Loucy (cell line): ENCODE measurements around the gene ZNF701.
"Not testable (repeated sequence)": the region's sequence is repeated elsewhere in the genome, so short reads cannot be mapped to it uniquely, and the experiment has no call there.

Experiments
- EZH2phosphoT487 ChIP-seq: fragments of 200-600 bp; IDR thresholded peaks from 2 replicates; pipeline ENCODE4 v1.6.1; 2018; ENCODE audit warnings: antibody characterized with exemption, mild to moderate bottlenecking, moderate library complexity, borderline replicate concordance
- TF ChIP-seq, protein P1 (sequence below): fragments of 200-600 bp; sonication (generic); conservative IDR thresholded peaks from 2 replicates; pipeline ENCODE4 v1.5.1; 2014; ENCODE audit warnings: mild to moderate bottlenecking, antibody characterized with exemption, low read length

DNA sequence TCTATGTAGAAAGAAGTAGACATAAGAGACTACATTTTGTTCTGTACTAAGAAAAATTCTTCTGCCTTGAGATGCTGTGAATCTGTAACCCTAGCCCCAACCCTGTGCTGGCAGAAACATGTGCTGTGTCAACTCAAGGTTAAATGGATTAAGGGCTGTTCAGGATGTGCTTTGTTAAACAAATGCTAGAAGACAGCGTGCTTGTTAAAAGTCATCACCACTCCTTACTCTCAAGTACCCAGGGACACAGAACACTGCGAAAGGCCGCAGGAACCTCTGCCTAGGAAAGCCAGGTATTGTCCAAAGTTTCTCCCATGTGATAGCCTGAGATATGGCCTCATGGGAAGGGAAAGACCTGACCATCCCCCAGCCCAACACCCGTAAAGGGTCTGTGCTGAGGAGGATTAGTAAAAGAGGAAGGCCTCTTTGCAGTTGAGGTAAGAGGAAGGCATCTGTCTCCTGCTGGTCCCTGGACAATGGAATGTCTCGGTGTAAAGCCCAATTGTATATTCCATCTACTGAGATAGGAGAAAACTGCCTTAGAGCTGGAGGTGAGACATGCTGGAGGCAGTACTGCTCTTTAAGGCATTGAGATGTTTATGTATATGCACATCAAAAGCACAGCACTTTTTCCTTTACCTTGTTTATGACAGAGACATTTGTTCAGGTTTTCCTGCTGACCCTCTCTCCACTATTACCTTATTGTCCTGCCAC, 11.2 kb upstream of the ZNF701 start:
- TF ChIP-seq, protein P1, sequence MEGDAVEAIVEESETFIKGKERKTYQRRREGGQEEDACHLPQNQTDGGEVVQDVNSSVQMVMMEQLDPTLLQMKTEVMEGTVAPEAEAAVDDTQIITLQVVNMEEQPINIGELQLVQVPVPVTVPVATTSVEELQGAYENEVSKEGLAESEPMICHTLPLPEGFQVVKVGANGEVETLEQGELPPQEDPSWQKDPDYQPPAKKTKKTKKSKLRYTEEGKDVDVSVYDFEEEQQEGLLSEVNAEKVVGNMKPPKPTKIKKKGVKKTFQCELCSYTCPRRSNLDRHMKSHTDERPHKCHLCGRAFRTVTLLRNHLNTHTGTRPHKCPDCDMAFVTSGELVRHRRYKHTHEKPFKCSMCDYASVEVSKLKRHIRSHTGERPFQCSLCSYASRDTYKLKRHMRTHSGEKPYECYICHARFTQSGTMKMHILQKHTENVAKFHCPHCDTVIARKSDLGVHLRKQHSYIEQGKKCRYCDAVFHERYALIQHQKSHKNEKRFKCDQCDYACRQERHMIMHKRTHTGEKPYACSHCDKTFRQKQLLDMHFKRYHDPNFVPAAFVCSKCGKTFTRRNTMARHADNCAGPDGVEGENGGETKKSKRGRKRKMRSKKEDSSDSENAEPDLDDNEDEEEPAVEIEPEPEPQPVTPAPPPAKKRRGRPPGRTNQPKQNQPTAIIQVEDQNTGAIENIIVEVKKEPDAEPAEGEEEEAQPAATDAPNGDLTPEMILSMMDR: not testable (repeated sequence)
- TF ChIP-seq EZH2phosphoT487: not testable (repeated sequence)
